HCT116 (cell line): Measurements from ENCODE around the gene FAM20C.

ENCODE experiments used
- CTCF ChIP-seq, 3 experiments: fragments of 200-600 bp in 1 of 3; sonication (generic) in 1 of 3; IDR thresholded peaks in 2 of 3; conservative IDR thresholded peaks in 1 of 3; 2 replicates each; pipeline ENCODE4 v1.5.1; 2012 to 2017; ENCODE audit warnings: low read depth in 2 of 3, low read length in 2 of 3, antibody characterized with exemption in 1 of 3, borderline replicate concordance in 1 of 3, control low read depth in 1 of 3, mild to moderate bottlenecking in 1 of 3, mixed read lengths in 1 of 3, mixed run types in 1 of 3, moderate library complexity in 1 of 3; ENCODE audit not compliant: insufficient read depth in 1 of 3
- EZH2 ChIP-seq: fragments of 200-600 bp; sonication (generic); IDR thresholded peaks from 2 replicates; pipeline ENCODE4 v1.6.1; 2017; ENCODE audit warnings: antibody characterized with exemption, mixed run types
- POLR2A ChIP-seq: IDR thresholded peaks from 2 replicates; pipeline ENCODE4 v1.7.0; 2011; ENCODE audit warnings: borderline replicate concordance; ENCODE audit not compliant: insufficient read depth, insufficient read length; ENCODE audit errors: extremely low read depth
- REST ChIP-seq: IDR thresholded peaks from 2 replicates; pipeline ENCODE4 v1.6.1; 2012; ENCODE audit warnings: low read depth
- TF ChIP-seq, protein P1 (sequence below): IDR thresholded peaks from 2 replicates; pipeline ENCODE4 v1.6.1; 2012
- TF ChIP-seq, protein P2 (sequence below): IDR thresholded peaks from 2 replicates; pipeline ENCODE4 v1.6.1; 2012

DNA sequence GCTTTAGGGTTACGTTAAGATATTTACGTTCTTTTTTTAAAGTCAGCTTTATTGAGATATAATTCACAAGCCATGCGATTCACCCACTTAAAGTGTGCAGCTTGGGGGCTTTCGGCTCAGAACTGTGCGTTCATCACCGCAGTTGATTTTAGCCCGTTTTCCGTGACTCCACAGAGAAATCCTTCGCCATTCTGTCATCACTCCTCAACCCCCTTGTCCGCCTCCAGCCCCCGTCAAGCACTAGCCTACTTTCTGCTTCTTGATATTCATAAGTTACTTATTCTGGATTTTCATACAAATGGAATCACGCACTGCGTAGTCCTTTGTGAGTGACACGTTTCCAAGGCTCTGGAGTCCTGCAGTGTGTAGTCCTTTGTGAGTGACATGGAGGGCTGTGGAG lies 20.4 kb downstream of the FAM20C start:
- TF ChIP-seq CTCF (IDR thresholded peaks at IDR 0.05 in 2 of 3, conservative IDR thresholded peaks at IDR 0.05 in 1 of 3; ENCODE audit: borderline replicate concordance in 1 of 3, insufficient read depth in 1 of 3, low read depth in 2 of 3, low read length in 2 of 3) (no peak), EZH2 (no peak), POLR2A (no peak), REST (no peak)
- TF ChIP-seq, protein P1, sequence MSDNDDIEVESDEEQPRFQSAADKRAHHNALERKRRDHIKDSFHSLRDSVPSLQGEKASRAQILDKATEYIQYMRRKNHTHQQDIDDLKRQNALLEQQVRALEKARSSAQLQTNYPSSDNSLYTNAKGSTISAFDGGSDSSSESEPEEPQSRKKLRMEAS: no peak
- TF ChIP-seq, protein P2, sequence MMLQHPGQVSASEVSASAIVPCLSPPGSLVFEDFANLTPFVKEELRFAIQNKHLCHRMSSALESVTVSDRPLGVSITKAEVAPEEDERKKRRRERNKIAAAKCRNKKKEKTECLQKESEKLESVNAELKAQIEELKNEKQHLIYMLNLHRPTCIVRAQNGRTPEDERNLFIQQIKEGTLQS: no peak
